Measurements from ENCODE around the gene ELOVL2. TPM values are rescaled to one million over a fixed set of nuclear protein-coding genes. Genes with fewer than 3 reads are reported as not detected.

ELOVL2 gene
- not detected for total RNA-seq

DNA sequence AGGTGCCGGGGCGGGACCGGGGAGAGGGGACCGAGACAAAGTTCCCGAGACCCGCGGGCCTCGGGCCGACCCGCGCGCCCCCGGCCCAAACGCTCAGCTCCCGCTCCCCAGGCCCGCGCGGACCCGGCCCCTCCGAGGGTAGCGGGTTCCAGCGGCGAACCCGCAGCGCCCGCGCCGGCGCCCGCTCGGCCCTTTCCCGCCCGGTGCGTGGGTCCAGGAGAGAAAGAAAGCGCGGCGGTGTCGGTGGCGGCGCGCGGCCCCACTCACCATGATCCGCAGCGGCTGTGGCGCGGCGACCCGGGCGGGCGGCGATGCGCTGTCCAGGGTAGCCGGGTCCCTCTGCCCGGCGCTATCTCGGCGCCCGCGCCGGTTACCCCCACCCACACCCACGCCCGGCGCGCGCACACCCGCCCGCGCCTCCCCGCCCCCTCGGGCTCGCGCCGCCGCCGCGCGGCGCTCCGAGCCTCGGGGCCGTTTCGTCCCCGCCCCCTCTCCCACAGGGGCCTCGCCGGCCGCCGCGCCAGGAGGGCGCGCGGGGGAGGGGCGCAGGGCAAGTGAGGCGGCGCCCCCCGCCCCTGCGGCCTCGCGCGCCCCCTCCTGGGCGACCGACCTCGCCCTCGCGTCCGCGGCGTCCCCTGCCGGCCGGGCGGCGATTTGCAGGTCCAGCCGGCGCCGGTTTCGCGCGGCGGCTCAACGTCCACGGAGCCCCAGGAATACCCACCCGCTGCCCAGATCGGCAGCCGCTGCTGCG, at the start of gene ELOVL2:
Gene ELOVL2, minus strand, starts transcription at position 345 of the 751 bp plus-strand sequence. Its CDS starts 75 bp downstream, at position 270.

Other genes with a start within 250 kb of the ELOVL2 start
- gene MAK, start 205.8 kb downstream of the ELOVL2 start, total RNA-seq = under 1 TPM in 1 of 2 experiments, not detected in 1; 0.10 TPM
- not detected for gene GCM2, start 162.3 kb downstream of the ELOVL2 start, total RNA-seq
- gene SYCP2L, start 157.3 kb downstream of the ELOVL2 start, total RNA-seq = not detected
- 1 to 10 TPM; 7.2 to 7.6 TPM for gene SMIM13, start 49.5 kb upstream of the ELOVL2 start, total RNA-seq
- gene ERVFRD-1, start 67.4 kb upstream of the ELOVL2 start, total RNA-seq = under 1 TPM in 1 of 2 experiments, not detected in 1; 0.08 TPM
- 10 to 100 TPM; 52.9 to 59.6 TPM for gene NEDD9, start 188.4 kb upstream of the ELOVL2 start, total RNA-seq